Mammary epithelial cell (primary cell): ENCODE results near the gene HSPA1B.

Experiments used
- CTCF ChIP-seq, 2 donors: IDR thresholded peaks in 1 of 2; conservative IDR thresholded peaks in 1 of 2; 2 replicates each; pipeline ENCODE4 v1.5.1; 2011 to 2012; ENCODE audit warnings: inconsistent platforms in 2 of 2, low read length in 2 of 2, mild to moderate bottlenecking in 2 of 2, control low read depth in 1 of 2, low read depth in 1 of 2; ENCODE audit not compliant: insufficient read depth in 1 of 2; ENCODE audit errors: extremely low read depth in 1 of 2
- EZH2 ChIP-seq: IDR thresholded peaks from 2 replicates; pipeline ENCODE4 v1.6.1; 2012; ENCODE audit warnings: low read length, inconsistent platforms, borderline replicate concordance

DNA sequence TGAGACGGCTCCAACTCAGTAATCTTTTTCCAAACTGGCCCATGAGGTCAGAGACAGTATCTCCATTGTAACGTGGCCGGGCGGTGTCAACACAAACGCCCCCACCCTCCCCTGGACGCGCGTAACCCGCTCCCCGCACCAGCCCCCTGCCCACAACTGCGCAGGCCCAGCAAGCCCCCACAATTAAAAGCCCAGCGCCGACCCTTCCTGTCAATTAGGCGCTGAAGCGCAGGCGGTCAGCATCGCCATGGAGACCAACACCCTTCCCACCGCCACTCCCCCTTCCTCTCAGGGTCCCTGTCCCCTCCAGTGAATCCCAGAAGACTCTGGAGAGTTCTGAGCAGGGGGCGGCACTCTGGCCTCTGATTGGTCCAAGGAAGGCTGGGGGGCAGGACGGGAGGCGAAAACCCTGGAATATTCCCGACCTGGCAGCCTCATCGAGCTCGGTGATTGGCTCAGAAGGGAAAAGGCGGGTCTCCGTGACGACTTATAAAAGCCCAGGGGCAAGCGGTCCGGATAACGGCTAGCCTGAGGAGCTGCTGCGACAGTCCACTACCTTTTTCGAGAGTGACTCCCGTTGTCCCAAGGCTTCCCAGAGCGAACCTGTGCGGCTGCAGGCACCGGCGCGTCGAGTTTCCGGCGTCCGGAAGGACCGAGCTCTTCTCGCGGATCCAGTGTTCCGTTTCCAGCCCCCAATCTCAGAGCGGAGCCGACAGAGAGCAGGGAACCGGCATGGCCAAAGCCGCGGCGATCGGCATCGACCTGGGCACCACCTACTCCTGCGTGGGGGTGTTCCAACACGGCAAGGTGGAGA lies 12.3 kb upstream of the HSPA1B start, which contains the start of the genes HSPA1A and HSPA1L:
- no peak for TF ChIP-seq CTCF (conservative IDR thresholded peaks at IDR 0.05 in 1 of 2, IDR thresholded peaks at IDR 0.05 in 1 of 2; ENCODE audit: extremely low read depth in 1 of 2, insufficient read depth in 1 of 2, low read depth in 1 of 2, low read length in 2 of 2)
- TF ChIP-seq EZH2, result no peak
